ENCODE data around the gene YES1. TPM values are rescaled to one million over a fixed set of nuclear protein-coding genes. Genes with fewer than 3 reads are reported as not detected.

The YES1 gene
- total and polyA plus RNA-seq, 2 of the 13 experiments (the other 11 are each of a cell fraction or from before 2014, with no cell fraction given): 17.2 to 70.8 TPM

DNA sequence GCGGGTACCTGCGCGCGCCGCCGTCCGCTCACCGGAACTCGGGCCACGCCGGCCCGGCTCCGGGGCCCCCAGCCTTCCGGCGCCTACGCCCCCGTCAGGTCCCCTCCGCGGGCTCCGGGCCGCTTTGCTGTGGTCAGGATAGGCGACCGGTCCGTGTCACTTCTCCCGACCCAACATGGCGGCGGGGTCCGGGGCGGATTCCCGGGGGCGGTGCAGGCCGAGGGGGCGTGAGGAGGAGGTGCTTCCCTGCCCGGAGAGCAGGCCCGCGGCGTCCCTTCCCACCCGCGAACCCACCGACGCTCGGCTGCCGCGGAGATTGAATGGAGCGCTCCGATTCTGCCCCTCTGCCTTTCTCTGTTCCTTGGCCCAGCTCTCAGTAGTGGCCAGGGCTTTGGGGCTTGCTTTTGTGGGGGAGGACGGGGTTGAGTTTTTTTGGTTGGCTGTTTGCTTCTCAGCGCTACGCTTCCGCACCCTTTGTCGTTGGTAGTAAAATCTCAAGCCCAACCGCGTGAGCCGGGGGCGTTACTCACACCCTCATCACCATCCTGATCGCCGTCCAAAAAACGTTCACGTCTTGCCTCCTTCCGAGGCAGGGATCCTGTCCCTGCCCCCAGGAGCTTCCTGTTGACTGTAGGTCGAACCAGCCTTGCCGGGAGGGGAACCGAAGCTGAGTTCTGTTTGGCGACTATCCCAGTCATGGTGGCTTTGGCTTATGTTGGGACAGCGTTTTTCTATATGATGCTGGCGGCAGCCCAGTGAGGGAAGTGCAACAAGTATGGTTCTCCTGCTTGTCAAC lies 532 bp upstream of the YES1 start (continued):
- TF ChIP-seq ZNF615 (CRISPR knock-in tag; IDR thresholded peaks at IDR 0.05; ENCODE audit: borderline replicate concordance): no peak; the same call in 1 of the 2 replicates
- TF ChIP-seq MTA3 (CRISPR knock-in tag; IDR thresholded peaks at IDR 0.05): no peak
- peak; percentile 84; the same call in 1 of the 2 replicates for TF ChIP-seq ZNF275 (CRISPR knock-in tag; IDR thresholded peaks at IDR 0.05; ENCODE audit: borderline replicate concordance)
- no peak for TF ChIP-seq ZNF776 (CRISPR knock-in tag; IDR thresholded peaks at IDR 0.05)
- TF ChIP-seq ZNF614 (CRISPR knock-in tag; IDR thresholded peaks at IDR 0.05; ENCODE audit: borderline replicate concordance): no peak
- TF ChIP-seq ZNF230 (CRISPR knock-in tag; IDR thresholded peaks at IDR 0.05): no peak
- TF ChIP-seq ZNF512 (CRISPR knock-in tag; IDR thresholded peaks at IDR 0.05): no peak
- TF ChIP-seq FOXO1 (CRISPR knock-in tag; IDR thresholded peaks at IDR 0.05): no peak
- no peak; the same call in 1 of the 2 replicates for TF ChIP-seq HNF1B (CRISPR knock-in tag; IDR thresholded peaks at IDR 0.05)
- no peak for TF ChIP-seq ZNF576 (CRISPR knock-in tag; IDR thresholded peaks at IDR 0.05)
- no peak for TF ChIP-seq HNRNPL (IDR thresholded peaks at IDR 0.05; ENCODE audit: low read depth, low read length)
- TF ChIP-seq ZNF777 (CRISPR knock-in tag; IDR thresholded peaks at IDR 0.05): peak; percentile 91
- no peak for TF ChIP-seq NFIC (IDR thresholded peaks at IDR 0.05; ENCODE audit: low read length)
- no peak for TF ChIP-seq ZFP90 (CRISPR knock-in tag; IDR thresholded peaks at IDR 0.05; ENCODE audit: borderline replicate concordance)
- peak; percentile 90 for TF ChIP-seq GABPB1 (CRISPR knock-in tag; IDR thresholded peaks at IDR 0.05)
- TF ChIP-seq SP1 (IDR thresholded peaks at IDR 0.05): no peak
- no peak; the same call in 1 of the 2 replicates for TF ChIP-seq SP1 (CRISPR knock-in tag; IDR thresholded peaks at IDR 0.05)
- 0 out of 2 replicates have a peak, but pooled peaks have one; percentile 74 for TF ChIP-seq FOXO4 (CRISPR knock-in tag; conservative IDR thresholded peaks at IDR 0.05)
- TF ChIP-seq, protein P1, sequence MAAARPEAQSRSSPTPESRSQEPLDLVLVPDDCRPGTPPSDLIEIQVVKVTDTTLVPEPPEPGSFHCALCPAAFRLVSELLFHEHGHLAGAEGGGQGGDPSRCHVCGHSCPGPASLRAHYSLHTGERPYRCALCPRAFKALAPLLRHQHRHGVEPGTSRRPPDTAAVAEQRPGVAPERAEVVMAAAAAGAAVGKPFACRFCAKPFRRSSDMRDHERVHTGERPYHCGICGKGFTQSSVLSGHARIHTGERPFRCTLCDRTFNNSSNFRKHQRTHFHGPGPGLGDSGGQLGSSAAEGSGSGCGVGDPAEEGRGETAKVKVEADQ (CRISPR knock-in tag; IDR thresholded peaks at IDR 0.05; ENCODE audit: borderline replicate concordance): peak; percentile 55
- no peak for TF ChIP-seq ZKSCAN8 (CRISPR knock-in tag; IDR thresholded peaks at IDR 0.05; ENCODE audit: borderline replicate concordance)
- TF ChIP-seq TARDBP (CRISPR knock-in tag; IDR thresholded peaks at IDR 0.05): no peak
- no peak for TF ChIP-seq GTF3A (CRISPR knock-in tag; conservative IDR thresholded peaks at IDR 0.05)
- TF ChIP-seq KLF15 (CRISPR knock-in tag; IDR thresholded peaks at IDR 0.05; ENCODE audit: borderline replicate concordance): no peak

Measured in HepG2 (cell line).